ENCODE measurements around the gene CRTC3.

The CRTC3 gene

GRCh38 chr15:90489514-90489913, 40.2 kb upstream of the CRTC3 start:
- Histone ChIP-seq H3K9me3 (ENCODE audit: insufficient read depth, low read depth, low read length) (no peaks in the 10 kb centered on the region), H3K4me1 (ENCODE audit: insufficient read depth, low read length, poor library complexity, severe bottlenecking) (no peaks in the 10 kb centered on the region), H3K4me3 (ENCODE audit: low read length, poor library complexity, severe bottlenecking) (no peak overlapping the region), H3F3A (ENCODE audit: low read depth) (no peaks in the 10 kb centered on the region), H3K27me3 (ENCODE audit: insufficient read depth, low read length, poor library complexity, severe bottlenecking) (no peaks in the 10 kb centered on the region), H3K9ac (ENCODE audit: low read depth, low read length, poor library complexity, severe bottlenecking) (peak overlapping the region; percentile 34), H2AFZ (ENCODE audit: low read length) (no peak overlapping the region), H3K9me2 (replicated peaks; ENCODE audit: low read depth, low read length) (no peaks in the 10 kb centered on the region), H3K79me2 (ENCODE audit: insufficient read depth, low read length) (no peaks in the 10 kb centered on the region), H4K20me1 (ENCODE audit: insufficient read depth, low read length, poor library complexity, severe bottlenecking) (no peaks in the 10 kb centered on the region), H3K36me3 (ENCODE audit: insufficient read depth, low read length) (peaks cover 63% of the 10 kb centered on the region; the same call in 1 of the 2 replicates), H3K4me2 (ENCODE audit: low read depth, low read length, poor library complexity, severe bottlenecking) (no peak overlapping the region)
- TF ChIP-seq EZH2phosphoT487 (IDR thresholded peaks at IDR 0.05; ENCODE audit: borderline replicate concordance) (no peak), CTCF (conservative IDR thresholded peaks at IDR 0.05; ENCODE audit: low read length) (no peak)

- Histone ChIP-seq H3K79me2 (ENCODE audit: insufficient read depth, low read length) (no peaks in the 10 kb centered on the region), H3K27me3 (ENCODE audit: insufficient read depth, low read length, poor library complexity, severe bottlenecking) (no peaks in the 10 kb centered on the region), H3K4me2 (ENCODE audit: low read depth, low read length, poor library complexity, severe bottlenecking) (no peak overlapping the region), H2AFZ (ENCODE audit: low read length) (no peak overlapping the region), H3K9me3 (ENCODE audit: insufficient read depth, low read depth, low read length) (no peaks in the 10 kb centered on the region), H4K20me1 (ENCODE audit: insufficient read depth, low read length, poor library complexity, severe bottlenecking) (no peaks in the 10 kb centered on the region), H3K4me3 (ENCODE audit: low read length, poor library complexity, severe bottlenecking) (no peak overlapping the region), H3K9ac (ENCODE audit: low read depth, low read length, poor library complexity, severe bottlenecking) (peak overlapping the region; percentile 34), H3K36me3 (ENCODE audit: insufficient read depth, low read length) (peaks cover 64% of the 10 kb centered on the region; the same call in 1 of the 2 replicates), H3K9me2 (replicated peaks; ENCODE audit: low read depth, low read length) (no peaks in the 10 kb centered on the region), H3F3A (ENCODE audit: low read depth) (no peaks in the 10 kb centered on the region), H3K4me1 (ENCODE audit: insufficient read depth, low read length, poor library complexity, severe bottlenecking) (no peaks in the 10 kb centered on the region)
- TF ChIP-seq EZH2phosphoT487 (IDR thresholded peaks at IDR 0.05; ENCODE audit: borderline replicate concordance), result no peak
- no peak for TF ChIP-seq CTCF (conservative IDR thresholded peaks at IDR 0.05; ENCODE audit: low read length)
Observed at GRCh38 chr15:90489944-90490343, 39.8 kb upstream of the CRTC3 start.

GRCh38 chr15:90493647-90494046, 36.1 kb upstream of the CRTC3 start:
- Histone ChIP-seq H3K9me2 (replicated peaks; ENCODE audit: low read depth, low read length) (no peaks in the 10 kb centered on the region), H3K9me3 (ENCODE audit: insufficient read depth, low read depth, low read length) (no peaks in the 10 kb centered on the region), H3K36me3 (ENCODE audit: insufficient read depth, low read length) (peaks cover 56% of the 10 kb centered on the region; the same call in 1 of the 2 replicates), H3K27me3 (ENCODE audit: insufficient read depth, low read length, poor library complexity, severe bottlenecking) (no peaks in the 10 kb centered on the region), H4K20me1 (ENCODE audit: insufficient read depth, low read length, poor library complexity, severe bottlenecking) (no peaks in the 10 kb centered on the region), H3K4me3 (ENCODE audit: low read length, poor library complexity, severe bottlenecking) (no peak overlapping the region), H3K79me2 (ENCODE audit: insufficient read depth, low read length) (no peaks in the 10 kb centered on the region), H2AFZ (ENCODE audit: low read length) (no peak overlapping the region), H3F3A (ENCODE audit: low read depth) (no peaks in the 10 kb centered on the region), H3K4me2 (ENCODE audit: low read depth, low read length, poor library complexity, severe bottlenecking) (no peak overlapping the region), H3K4me1 (ENCODE audit: insufficient read depth, low read length, poor library complexity, severe bottlenecking) (no peaks in the 10 kb centered on the region), H3K9ac (ENCODE audit: low read depth, low read length, poor library complexity, severe bottlenecking) (no peak overlapping the region)
- TF ChIP-seq CTCF (conservative IDR thresholded peaks at IDR 0.05; ENCODE audit: low read length) (no peak), EZH2phosphoT487 (IDR thresholded peaks at IDR 0.05; ENCODE audit: borderline replicate concordance) (no peak)
